Left colon (tissue), 2 donors: Measurements from ENCODE around the gene SYT4. TPM values are rescaled to one million over a fixed set of nuclear protein-coding genes. Genes with fewer than 3 reads are reported as not detected.
"Not testable (repeated sequence)": the region's sequence is repeated elsewhere in the genome, so short reads cannot be mapped to it uniquely, and the experiment has no call there.

Experiments
- ATAC-seq: fragments of 200-7000 bp; cut with Tn5 transposase; one replicate; pipeline ENCODE4 v1.9.1; 2020; ENCODE audit warnings: mild to moderate bottlenecking, moderate library complexity
- DNase-seq, 2 donors: peaks; one replicate each; pipeline ENCODE4 v3.0.0-alpha.2; 2020
- intact Hi-C, 2 donors: fragments of 100-400 bp; cut with DNase I in 1 of 2; cut with micrococcal nuclease in 1 of 2; formaldehyde crosslinking; loops; one replicate each; pipeline versions ENCODE4 v1.11.2 to v1.14.0; 2022; cut with DNase I, micrococcal nuclease
- long read RNA-seq: library from polyadenylated mRNA; unstranded; transcript quantifications from one replicate; pipeline ENCODE4 v2.0.0, GENCODE V29; 2021
- total RNA-seq, 2 donors: library from RNA; stranded (reverse); fragmentation: NEBNext Ultra II Directional; extraction: Animal tissue kit (Norgen Biotek cat#: 25700); gene quantifications; one replicate each; pipeline ENCODE4 v1.2.1, GENCODE V29; 2021
- donor health status: DM: no; HTN: no; CAD: no.
- donor health status: DM: yes; HTN: yes; CAD: no.

Gene SYT4, protein sequence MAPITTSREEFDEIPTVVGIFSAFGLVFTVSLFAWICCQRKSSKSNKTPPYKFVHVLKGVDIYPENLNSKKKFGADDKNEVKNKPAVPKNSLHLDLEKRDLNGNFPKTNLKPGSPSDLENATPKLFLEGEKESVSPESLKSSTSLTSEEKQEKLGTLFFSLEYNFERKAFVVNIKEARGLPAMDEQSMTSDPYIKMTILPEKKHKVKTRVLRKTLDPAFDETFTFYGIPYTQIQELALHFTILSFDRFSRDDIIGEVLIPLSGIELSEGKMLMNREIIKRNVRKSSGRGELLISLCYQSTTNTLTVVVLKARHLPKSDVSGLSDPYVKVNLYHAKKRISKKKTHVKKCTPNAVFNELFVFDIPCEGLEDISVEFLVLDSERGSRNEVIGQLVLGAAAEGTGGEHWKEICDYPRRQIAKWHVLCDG
- under 1 TPM; 0.46 to 0.75 TPM for total RNA-seq
- long read RNA-seq, partial matches to known transcripts: 0 of 1 reads
- long read RNA-seq, other reads (novel, unspliced or antisense): 1 of 1 reads

DNA sequence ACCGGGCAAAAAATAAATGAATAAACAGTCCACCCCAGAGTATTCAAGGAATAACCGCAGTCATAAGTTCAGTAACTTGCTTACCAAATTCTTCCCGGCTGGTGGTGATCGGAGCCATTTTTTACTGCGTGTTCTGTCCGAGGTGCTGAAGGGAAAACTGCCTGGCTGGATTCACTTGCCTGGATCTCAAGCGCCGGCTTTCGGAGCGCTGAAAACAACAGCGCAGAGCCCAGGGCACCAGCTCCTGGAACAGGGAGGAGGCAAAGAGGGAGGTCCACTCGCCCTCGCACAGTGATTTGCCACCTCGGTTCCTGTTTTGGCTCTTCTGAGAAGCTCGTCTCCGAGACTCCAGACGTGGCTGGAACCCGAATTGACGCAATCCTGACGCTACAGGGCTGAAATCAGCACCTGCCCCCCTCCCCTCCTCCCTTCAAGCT lies at the start of gene SYT4:
Gene SYT4, minus strand, starts transcription at position 327 of the 437 bp plus-strand sequence. Its CDS starts 209 bp downstream, at position 118.
- DNase-seq: no peak
- intact Hi-C loops: loop anchor here in 1 of 2 donors (10.0 kb wide), 1 partner anchor 982 kb away; no protein-coding TSS in a partner anchor
- ATAC-seq: no peak

DNA sequence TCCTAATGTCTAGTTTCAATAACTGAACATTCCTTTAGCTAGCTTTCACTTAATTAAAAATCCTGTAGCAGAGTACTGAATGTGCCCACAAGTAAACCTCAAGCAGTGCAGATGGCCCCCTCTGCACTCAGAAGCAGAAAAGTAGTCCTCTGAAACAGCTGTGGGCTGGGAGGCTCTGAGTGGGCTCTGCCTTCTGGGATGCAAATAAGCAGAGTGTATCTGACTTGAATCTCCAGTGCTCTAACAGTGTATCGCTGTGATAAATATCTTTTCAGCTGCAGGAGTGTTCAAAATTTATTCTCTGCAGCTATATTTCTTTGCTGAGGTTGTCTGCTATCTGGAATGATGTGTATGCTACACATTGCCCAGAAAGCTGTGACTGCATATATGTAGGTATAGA lies 44.8 kb upstream of the SYT4 start:
- DNase-seq: no peak
- ATAC-seq: no peak
- intact Hi-C loops: no loop called here

DNA sequence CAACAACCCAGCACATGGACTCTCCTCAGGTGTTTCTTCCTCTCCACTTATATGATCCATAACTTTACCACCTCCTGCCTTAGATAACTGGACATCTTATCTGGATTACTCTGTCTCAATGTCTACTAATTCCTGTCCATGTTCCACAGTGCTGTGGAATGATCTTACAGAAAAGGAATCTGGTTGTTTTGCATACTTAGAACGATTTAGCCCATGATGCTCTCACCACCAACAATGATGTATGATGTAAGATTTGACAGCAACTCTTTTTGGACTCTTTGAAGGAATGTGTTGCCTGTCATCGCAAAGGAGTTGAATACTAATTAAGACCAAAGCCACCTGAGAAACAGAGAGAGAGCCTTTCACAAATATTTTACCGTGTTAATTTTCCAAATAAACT lies 37.7 kb upstream of the SYT4 start:
- intact Hi-C loops: no loop called here
- ATAC-seq (no peak), DNase-seq (no peak)

DNA sequence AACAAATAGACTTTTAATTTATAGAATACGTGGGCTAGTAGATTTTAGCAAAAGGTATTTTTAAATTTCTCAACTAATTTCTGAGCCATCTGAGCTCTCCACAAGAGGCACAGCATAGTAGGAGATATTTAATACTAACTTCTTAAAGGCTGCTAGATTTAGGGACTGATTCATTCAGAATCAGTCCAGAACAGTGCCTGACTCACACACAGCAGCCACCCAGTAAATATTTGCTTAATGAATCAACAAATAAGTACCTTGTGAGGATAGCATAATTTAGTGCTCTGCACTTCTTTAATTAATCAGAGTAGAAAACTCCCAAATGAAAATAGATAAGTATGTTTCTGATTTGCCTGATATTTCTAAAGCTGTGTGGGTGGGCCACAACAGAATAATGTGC lies 35.6 kb upstream of the SYT4 start:
- DNase-seq (no peak), ATAC-seq (no peak)
- intact Hi-C loops: no loop called here

DNA sequence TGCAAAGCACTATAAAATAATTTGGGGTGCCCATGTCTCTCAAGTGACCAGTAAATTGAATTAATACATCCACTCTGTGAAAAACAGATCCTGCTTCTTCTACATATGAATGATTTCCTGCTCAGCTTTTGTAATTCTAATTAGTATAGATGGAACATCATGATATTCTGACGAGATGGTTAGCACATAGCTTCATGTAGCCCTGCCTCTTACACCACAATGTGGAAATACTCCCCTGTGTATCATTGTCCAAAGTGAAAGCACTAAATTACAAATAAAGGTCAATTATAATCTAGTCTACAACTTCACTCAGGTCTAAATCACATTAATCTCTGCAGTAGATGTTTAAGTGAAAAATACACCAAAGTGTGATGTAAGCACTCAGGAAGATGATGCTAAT lies 32.9 kb upstream of the SYT4 start:
- intact Hi-C loops: no loop called here
- no peak for DNase-seq
- no peak for ATAC-seq

DNA sequence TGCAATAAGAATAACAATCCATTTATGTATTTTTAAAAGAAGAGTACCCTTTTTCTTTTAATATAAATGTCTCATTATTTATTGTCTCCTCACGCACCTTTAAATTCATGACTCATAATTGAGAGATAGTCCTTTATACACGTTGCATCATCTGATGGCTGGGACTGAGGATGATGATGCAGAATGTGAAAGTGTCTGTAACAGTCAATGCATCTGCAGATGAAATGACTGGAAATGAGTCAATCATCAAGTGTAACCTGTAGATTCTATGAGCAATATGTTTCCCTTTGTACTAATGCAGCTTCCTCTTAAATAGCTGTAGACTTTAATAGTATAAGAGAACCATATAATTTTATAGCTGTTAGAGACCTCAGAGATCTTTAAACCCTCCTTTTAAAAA lies 26.1 kb upstream of the SYT4 start:
- no peak for DNase-seq
- intact Hi-C loops: no loop called here
- ATAC-seq: no peak

DNA sequence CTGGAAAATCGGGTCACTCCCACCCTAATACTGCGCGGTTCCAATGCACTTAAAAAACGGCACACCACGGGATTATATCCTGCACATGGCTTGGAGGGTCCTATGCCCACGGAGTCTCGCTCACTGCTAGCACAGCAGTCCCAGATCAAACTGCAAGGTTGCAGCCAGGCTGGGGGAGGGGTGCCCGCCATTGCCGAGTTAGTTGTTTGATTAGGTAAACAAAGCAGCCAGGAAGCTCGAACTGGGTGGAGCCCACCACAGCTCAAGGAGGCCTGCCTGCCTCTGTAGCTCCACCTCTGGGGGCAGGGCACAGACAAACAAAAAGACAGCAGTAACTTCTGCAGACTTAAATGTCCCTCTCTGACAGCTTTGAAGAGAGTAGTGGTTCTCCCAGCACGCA lies 8.9 kb upstream of the SYT4 start:
- DNase-seq, intact Hi-C loops, ATAC-seq: not testable (repeated sequence)

DNA sequence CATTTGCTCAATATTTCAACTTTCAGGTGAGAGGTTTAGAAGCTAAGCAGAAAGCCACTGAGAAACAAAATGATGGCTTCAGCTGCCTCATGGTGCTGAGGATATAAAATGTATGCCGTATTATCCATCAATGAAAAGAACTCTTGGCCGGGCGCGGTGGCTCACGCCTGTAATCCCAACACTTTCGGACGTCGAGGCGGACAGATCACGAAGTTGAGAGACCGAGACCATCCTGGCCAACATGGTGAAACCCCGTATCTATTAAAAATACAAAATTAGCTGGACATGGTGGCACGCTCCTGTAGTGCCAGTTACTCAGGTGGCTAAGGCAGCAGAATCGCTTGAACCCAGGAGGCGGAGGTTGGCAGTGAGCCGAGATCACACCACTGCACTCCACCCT lies 6.0 kb upstream of the SYT4 start:
- intact Hi-C loops: no loop called here
- ATAC-seq: no peak
- DNase-seq: no peak

DNA sequence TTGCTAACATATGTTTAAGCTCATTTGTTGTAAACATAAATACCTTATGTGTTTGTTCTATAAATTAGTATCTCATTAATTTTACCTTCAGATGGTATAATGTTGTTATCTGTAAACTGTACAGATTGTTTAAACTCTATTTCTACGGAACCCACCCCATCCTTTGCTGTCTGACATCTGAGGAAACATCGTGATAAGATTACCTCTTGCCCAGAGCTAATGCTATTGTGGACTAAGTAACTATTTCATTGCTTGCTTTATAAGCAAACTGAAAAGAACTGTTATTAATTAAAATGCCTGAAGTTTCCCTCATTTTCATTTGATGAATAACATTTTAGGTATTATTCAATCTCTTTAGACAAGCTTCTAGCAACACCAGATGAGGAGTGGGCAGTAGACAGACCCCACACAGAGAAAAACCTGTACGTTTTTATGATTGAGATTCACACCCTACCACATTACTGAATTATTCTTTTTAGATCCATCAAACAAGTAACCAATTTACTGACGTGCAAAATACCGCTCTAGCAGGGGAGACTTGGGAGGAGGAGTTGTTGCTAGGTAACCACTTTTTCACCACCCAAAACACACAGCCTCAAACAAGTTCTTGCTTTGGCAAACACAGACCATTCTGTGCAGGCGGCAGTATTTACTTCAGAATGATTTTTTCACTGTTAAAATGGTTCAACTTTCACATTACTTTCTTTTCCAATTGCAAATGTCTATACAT lies 1.9 kb upstream of the SYT4 start:
- intact Hi-C loops: loop anchor here in 1 of 2 donors (10.0 kb wide), 1 partner anchor 984 kb away; no protein-coding TSS in a partner anchor
- ATAC-seq: no peak
- no peak for DNase-seq

DNA sequence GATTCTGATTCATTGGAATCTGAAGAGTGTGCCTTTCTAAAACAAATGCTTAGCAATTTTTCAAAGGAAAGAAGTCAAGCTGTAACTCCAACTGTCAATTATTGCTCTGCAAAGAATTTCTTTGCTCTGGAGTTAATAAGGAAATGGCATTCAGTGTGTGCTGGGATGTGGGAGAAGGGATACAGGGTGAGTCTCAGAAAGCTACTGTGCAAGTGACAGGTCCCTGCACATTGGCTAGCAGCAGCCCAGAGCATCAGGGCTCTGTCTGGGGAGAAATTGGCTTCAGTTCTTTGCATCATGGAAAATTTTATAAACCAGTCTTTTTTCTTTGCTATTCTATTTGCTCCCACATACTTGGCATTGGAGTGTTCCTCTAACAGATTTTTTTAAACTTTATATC lies 1.1 kb upstream of the SYT4 start:
- intact Hi-C loops: loop anchor here in 1 of 2 donors (10.0 kb wide), 1 partner anchor 984 kb away; no protein-coding TSS in a partner anchor
- ATAC-seq (no peak), DNase-seq (no peak)

DNA sequence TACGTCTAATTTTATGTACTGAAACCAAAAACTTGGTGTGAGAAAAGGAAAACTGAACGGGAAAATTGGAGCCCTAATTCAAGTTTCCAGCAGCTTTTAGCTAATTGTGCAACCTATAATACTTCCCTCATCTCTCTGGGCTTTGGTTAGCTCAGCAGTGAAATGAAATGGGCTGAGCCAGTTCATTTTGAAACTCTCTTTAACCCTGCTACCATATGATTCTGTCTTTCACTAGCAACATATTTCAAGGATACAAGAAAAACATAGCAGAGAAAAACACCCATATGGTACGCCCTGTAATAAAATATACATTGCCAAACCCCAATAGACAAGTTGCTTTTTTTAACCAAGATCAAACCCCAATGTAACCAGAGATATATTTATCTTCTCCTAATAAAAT lies 799 bp downstream of the SYT4 start:
- ATAC-seq (no peak), DNase-seq (no peak)
- intact Hi-C loops: loop anchor here in 1 of 2 donors (10.0 kb wide), 1 partner anchor 982 kb away; no protein-coding TSS in a partner anchor

DNA sequence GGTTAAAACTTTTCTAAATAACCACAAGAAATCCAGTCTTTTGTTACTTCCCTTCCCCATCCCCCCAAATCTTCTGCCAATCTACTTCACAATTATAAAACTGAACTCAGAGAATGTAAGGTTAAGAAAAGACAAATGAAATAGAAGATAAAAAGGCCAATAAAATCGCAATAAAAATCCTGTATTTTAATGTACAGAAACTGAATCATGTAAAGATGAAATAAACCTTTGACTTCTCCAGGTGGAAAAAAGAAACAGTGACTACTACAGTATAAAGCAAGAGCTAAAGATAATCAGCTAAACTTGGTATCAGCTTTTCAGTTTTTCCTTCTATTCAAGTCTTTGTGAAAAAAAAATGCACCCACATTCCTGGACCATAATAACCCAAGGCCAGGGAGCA lies 1.7 kb downstream of the SYT4 start:
- ATAC-seq (no peak), DNase-seq (no peak)
- intact Hi-C loops: loop anchor here in 1 of 2 donors (10.0 kb wide), 1 partner anchor 981 kb away; no protein-coding TSS in a partner anchor

DNA sequence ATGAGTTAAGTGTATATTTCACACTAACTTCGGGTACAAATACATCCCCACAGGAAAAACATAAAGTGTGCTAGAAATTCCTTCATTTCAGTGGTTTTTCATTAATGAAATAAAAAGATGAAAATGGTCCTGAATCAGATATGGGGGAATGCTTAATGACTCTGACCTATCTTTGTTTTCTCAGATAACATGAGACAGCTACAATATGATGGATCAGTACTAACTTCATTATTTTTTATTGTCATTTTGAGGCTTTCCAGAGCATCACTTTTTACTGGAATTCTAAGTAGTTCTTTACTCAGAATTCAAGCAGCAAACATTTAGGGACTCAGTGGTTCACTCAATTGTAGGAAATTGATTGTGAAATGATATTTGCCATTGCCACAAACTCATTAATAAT lies 2.8 kb downstream of the SYT4 start:
- DNase-seq (no peak), ATAC-seq (no peak)
- intact Hi-C loops: loop anchor here in 1 of 2 donors (10.0 kb wide), 1 partner anchor 980 kb away; no protein-coding TSS in a partner anchor

DNA sequence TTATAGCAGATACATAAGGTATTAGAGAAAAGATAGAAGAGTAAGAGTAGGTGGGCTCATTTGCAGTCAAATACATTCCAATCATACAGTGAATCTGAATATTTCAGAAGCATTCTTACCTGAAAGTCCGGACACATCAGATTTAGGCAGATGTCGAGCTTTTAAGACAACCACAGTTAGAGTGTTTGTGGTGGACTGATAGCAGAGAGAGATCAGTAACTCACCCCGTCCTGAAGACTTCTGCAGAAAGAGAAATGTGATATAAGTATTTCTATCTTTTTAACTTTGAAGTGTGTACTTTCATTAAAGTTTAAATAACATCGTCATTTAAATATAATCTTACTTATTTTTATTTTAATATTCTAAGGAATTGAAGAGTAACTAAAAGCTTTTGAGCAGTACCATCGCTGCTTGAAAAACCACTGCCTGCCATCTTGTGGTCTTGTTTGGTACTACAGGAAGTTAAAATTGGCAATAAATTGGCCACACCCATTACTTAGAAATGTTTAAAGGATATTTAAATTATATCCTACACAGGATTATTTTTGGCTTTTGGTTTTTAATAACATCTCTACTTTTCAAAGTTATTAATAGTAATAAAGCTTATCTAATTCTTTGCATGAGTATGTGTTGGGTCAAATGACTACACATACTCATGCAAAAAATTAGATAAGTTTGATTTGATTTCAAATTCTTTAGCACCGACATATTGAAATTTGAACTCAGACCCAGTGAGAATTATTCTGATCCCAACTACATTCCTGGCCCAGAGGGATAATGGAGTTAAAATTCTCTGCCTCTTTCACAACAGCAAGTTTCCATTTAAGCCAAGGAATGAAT lies 5.5 kb downstream of the SYT4 start:
- intact Hi-C loops: loop anchor here in 1 of 2 donors (10.0 kb wide), 1 partner anchor 977 kb away; no protein-coding TSS in a partner anchor
- no peak for DNase-seq

DNA sequence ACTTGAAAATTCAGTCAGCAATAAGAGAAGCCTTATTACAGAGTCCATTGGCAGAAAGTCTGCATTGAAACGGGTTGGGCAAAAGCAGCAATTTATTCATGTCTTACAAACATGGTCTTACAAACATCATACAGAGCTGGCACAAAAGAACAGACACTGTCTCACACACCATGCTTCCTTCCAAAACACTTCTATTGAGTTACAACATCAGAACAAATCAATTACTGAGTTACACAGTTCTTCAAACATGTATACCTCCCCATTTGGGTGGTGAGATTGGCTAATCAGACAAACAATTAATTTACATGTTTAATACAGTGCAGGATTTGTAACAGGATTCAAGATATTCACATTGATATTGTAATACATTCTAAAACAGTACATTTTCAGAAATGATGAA lies 9.5 kb downstream of the SYT4 start:
- no peak for ATAC-seq
- no peak for DNase-seq
- intact Hi-C loops: no loop called here

More for the DNA sequence above, 5.5 kb downstream of the SYT4 start:
- no peak for ATAC-seq

DNA sequence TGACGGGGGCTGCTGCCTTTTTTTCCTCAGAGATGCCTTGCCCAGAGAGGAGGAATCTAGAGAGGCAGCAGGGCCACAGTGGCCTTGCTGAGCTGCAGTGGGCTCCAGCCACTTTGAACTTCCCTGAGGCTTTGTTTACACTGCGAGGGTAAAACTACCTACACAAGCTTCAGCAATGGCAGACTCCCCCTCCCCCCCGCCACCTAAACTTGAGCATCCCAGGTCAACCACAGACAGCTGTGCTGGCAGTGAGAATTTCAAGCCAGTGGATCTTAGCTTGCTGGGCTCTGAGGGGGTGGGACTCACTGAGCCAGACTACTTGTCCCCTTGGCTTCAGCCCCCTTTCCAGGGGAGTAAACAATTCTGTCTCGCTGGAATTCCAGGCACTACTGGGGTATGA lies 11.8 kb downstream of the SYT4 start:
- ATAC-seq (no peak), DNase-seq (no peak)
- intact Hi-C loops: no loop called here

DNA sequence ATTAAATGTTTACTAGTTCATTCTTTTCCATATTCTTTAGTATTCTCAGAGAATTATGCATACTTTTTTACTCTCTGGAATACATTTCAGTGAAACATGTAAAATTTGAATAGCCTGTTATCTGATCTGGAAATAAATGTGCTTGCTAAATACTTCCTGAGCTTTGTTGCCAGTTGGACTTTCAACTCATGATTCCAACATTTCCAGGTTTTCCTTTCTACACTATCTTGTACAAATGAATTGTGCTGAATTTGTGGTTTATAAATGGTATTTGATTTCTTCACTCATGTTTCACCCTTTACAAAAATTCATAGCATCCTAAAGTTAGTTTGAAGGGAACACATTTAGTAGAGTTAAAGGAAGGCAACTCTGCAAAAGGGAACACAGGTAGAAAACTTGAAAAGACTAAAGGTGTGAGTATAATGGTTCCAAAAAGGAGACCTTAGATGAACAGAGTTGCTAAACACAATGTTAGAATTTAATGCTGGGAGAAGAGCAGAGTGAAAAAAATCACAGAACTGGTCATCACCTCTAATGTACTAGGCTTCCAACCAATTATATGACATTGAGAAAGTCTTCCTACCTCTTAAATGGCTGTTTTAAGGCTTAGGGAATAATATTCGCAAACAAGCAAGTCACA lies 28.6 kb downstream of the SYT4 start:
- DNase-seq: no peak
- no peak for ATAC-seq
- intact Hi-C loops: no loop called here

DNA sequence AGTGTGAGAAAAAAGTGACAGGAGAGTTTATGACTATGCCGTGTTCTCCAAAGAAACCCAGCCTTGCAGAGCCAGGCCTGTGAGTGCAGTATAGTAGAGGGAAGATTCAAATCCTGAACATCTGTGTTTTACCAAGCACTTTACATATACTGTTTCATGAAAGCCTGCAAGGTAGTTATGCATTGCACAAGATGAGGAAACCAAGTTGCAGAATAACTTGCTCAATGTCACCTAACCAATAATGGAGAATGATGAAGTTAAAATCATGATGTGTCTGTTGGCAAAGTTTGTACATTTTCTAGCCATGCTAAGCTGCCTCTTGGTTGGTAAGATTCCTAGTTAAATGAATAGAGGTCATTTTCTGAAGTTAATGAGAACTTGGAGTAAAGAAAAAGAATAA lies 29.3 kb downstream of the SYT4 start:
- DNase-seq (no peak), ATAC-seq (no peak)
- intact Hi-C loops: no loop called here
